Esophagus squamous epithelium (tissue), 5 donors: Measurements from ENCODE around the gene RUNX1. TPM values are rescaled to one million over a fixed set of nuclear protein-coding genes. Genes with fewer than 3 reads are reported as not detected.

Experiments used
- DNase-seq: peaks from one replicate; lab custom pipeline; 2025; lab: John Stamatoyannopoulos, UW
- H3K27ac ChIP-seq, 4 donors: fragments of 200-600 bp; sonication (generic); one replicate each; pipeline ENCODE4 v1.5.1; 2016 to 2019; ENCODE audit warnings: mild to moderate bottlenecking in 1 of 4
- H3K27me3 ChIP-seq, 4 donors: fragments of 200-600 bp; sonication (generic); 1 replicate in 3 of 4; 2 replicates in 1 of 4; pipeline versions ENCODE4 v1.5.1 to v1.6.0; 2017 to 2021; ENCODE audit warnings: antibody characterized with exemption in 1 of 4
- H3K36me3 ChIP-seq, 3 donors: fragments of 200-600 bp; sonication (generic); one replicate each; pipeline ENCODE4 v1.5.1; 2016 to 2019
- H3K4me1 ChIP-seq, 3 donors: fragments of 200-600 bp; sonication (generic); one replicate each; pipeline ENCODE4 v1.5.1; 2017 to 2019
- H3K4me3 ChIP-seq, 4 donors: fragments of 200-600 bp; sonication (generic); 1 replicate in 3 of 4; 2 replicates in 1 of 4; pipeline ENCODE4 v1.5.1; 2016 to 2019; ENCODE audit warnings: mild to moderate bottlenecking in 2 of 4, moderate library complexity in 1 of 4
- H3K9me3 ChIP-seq, 3 donors: fragments of 200-600 bp; sonication (generic); one replicate each; pipeline ENCODE4 v1.5.1; 2016 to 2019
- POLR2A ChIP-seq, 4 donors: fragments of 450-650 bp; IDR thresholded peaks; one replicate each; pipeline ENCODE4 v1.6.1; 2017; ENCODE audit warnings: antibody characterized with exemption in 4 of 4, mild to moderate bottlenecking in 4 of 4, moderate library complexity in 3 of 4
- WGBS, 2 donors: methylation state at CpG; one replicate each; pipeline ENCODE4 v1.1.5; 2018; 5-methylcytosine and 5-hydroxymethylcytosine counted together
- intact Hi-C: fragments of 100-400 bp; cut with DNase I; formaldehyde crosslinking; loops from one replicate; pipeline ENCODE4 v1.15.0; 2022
- total RNA-seq, 4 donors: library from RNA; depleted of rRNA; stranded (reverse); fragments of >200 nt; gene quantifications; one replicate each; pipeline ENCODE4 v1.1.0, GENCODE V29; 2016
- TF ChIP-seq, protein P1 (sequence below), 6 experiments: fragments of 450-650 bp in 4 of 6; fragments of 200-600 bp in 2 of 6; sonication (generic) in 2 of 6; IDR thresholded peaks; one replicate each; pipeline ENCODE4 v1.5.1; 2016 to 2019; ENCODE audit warnings: antibody characterized with exemption in 6 of 6, mild to moderate bottlenecking in 4 of 6, moderate library complexity in 4 of 6
- donor health status: DM: yes; HTN: yes; CAD: no.

Gene RUNX1
- total RNA-seq, 4 donors from 2014 or later = 8.2 to 25.4 (median 18.3) TPM

DNA sequence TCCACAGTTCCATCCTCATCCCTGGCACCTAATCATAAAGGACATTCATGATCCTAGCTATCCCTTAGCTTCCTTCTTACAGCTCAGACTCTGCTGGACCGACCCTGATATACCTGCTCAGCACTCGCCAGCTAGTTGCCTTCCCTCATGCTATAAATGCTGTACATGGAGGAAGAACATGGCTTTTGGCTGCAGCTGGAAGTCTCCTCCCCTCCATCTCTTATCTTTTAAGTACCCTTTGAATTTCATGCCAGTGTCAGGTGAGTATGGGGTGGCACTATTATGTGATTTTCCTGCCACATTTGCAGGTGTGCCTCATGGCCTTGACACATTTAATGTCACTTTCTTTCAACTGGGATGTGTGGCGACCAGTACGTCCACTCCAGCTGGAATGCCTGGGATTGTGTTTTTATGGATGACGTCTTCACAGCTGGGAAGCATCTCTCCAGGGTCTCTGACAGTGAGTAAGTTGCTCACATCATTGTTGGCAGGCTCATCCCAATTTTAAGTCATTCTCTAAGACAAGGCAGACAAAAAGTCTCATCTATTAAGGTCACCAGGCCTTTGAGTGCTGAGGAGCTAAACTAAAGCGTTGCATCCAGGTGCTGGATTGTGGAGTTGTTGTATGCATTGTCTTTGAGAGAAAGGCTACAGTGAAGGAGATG, 43.4 kb downstream of the RUNX1 start:
- no peak for TF ChIP-seq POLR2A (IDR thresholded peaks at IDR 0.05)
- TF ChIP-seq, protein P1, sequence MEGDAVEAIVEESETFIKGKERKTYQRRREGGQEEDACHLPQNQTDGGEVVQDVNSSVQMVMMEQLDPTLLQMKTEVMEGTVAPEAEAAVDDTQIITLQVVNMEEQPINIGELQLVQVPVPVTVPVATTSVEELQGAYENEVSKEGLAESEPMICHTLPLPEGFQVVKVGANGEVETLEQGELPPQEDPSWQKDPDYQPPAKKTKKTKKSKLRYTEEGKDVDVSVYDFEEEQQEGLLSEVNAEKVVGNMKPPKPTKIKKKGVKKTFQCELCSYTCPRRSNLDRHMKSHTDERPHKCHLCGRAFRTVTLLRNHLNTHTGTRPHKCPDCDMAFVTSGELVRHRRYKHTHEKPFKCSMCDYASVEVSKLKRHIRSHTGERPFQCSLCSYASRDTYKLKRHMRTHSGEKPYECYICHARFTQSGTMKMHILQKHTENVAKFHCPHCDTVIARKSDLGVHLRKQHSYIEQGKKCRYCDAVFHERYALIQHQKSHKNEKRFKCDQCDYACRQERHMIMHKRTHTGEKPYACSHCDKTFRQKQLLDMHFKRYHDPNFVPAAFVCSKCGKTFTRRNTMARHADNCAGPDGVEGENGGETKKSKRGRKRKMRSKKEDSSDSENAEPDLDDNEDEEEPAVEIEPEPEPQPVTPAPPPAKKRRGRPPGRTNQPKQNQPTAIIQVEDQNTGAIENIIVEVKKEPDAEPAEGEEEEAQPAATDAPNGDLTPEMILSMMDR (IDR thresholded peaks at IDR 0.05) = no peak
- WGBS, 2 donors = 77 to 85% methylated on average over 5 to 6 of the region's 6 CpGs
- H3K27ac ChIP-seq = no peak overlapping the region
- DNase-seq = no peak
- H3K36me3 ChIP-seq = no peaks in the 10 kb centered on the region
- intact Hi-C loops = no loop called here
- H3K27me3 ChIP-seq = no peaks in the 10 kb centered on the region
- H3K4me1 ChIP-seq = no peaks in the 10 kb centered on the region
- no peaks in the 10 kb centered on the region for H3K9me3 ChIP-seq
- no peak overlapping the region for H3K4me3 ChIP-seq

DNA sequence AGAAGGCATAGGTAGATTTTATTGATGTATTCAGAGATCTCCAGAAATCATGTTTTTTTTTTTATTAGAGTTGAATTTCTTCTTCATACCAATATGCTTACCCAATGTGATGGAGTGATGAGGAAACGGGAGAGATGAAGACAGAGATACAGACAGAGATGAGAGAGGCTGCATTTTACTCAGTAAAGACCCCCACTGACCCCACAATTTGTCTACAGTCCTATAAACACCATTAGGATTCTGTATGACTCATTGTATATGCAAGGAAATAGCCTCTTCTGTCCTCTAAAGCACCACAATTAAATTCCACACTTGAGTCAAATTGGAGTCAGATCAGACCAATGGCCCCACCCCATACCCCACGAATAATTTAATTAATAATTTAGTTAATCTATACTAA, 44.0 kb downstream of the RUNX1 start:
- DNase-seq = no peak
- no peak for TF ChIP-seq POLR2A (IDR thresholded peaks at IDR 0.05)
- TF ChIP-seq, protein P1 (IDR thresholded peaks at IDR 0.05) = no peak
- Histone ChIP-seq H3K36me3 (no peaks in the 10 kb centered on the region), H3K4me1 (no peaks in the 10 kb centered on the region), H3K27me3 (no peaks in the 10 kb centered on the region), H3K27ac (no peak overlapping the region), H3K4me3 (no peak overlapping the region), H3K9me3 (no peaks in the 10 kb centered on the region)
- intact Hi-C loops = no loop called here
- 44 to 54% methylated on average over 2 of the region's 2 CpGs for WGBS, 2 donors

DNA sequence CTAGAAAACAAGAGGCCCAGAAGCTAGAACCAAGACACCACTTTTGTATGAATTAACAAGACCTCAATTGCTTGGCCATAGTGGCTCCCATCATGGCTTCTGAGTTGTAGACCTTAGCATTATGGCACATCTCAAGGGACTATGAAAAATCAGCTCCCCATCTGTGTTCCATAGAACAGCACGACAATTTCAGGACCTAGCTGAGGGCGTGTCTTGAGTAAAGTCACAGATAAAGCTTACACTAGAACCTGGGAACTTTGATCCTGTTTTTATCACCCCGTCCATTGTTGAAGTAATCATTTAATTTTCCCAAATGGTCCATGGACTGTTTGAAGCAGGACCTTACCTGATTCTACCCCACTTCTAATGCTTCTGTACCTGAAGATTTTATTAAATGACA, 44.8 kb downstream of the RUNX1 start:
- TF ChIP-seq, protein P1 (IDR thresholded peaks at IDR 0.05) = no peak
- no peak for TF ChIP-seq POLR2A (IDR thresholded peaks at IDR 0.05)
- intact Hi-C loops = no loop called here
- H3K36me3 ChIP-seq = no peaks in the 10 kb centered on the region
- H3K27me3 ChIP-seq = no peaks in the 10 kb centered on the region
- WGBS, 2 donors = 86 to 97% methylated on average over 3 of the region's 3 CpGs
- no peaks in the 10 kb centered on the region for H3K4me1 ChIP-seq
- no peak overlapping the region for H3K27ac ChIP-seq
- H3K4me3 ChIP-seq = no peak overlapping the region
- H3K9me3 ChIP-seq = no peaks in the 10 kb centered on the region
- DNase-seq = no peak

DNA sequence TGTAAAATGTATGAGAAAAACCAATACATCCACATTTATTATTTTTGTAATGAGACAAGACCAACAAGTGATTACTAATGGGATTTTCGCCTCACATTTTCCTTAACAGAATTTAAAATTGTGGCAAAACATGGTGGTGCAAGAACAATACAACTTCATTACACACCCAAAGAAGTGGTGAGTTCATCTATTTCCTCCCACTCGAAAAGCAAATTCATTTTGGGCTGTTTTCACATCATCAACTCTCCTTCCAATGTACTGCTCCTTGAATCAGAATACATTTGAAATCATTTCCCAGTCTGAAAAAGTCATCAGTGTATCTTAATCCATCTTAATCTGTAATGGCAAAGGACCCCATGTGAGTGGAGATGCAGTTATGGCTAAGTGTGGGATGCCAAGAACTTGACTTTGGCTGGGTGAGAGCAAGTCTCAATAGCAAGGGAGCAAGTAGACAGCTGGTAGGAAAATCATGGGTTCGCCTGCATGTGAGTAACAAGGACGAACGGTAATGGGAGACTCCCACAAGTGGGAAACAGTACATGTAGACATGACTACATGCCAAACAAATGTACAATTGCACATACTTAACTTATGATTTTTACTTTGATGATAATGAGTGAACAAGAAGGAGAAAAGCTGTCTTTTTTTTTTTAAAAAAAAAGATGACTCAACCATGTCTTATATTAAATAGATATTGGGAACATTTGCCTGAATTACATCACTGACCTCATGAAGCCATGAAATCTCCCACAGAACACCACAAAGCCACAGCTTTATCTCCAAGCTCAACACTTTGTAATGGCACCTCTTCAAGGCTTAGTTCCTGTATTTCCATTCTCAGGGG, 46.0 kb downstream of the RUNX1 start:
- TF ChIP-seq, protein P1 (IDR thresholded peaks at IDR 0.05) = no peak
- TF ChIP-seq POLR2A (IDR thresholded peaks at IDR 0.05) = no peak
- intact Hi-C loops = no loop called here
- Histone ChIP-seq H3K36me3 (no peaks in the 10 kb centered on the region), H3K4me3 (no peak overlapping the region), H3K4me1 (peaks cover 0 to 4% (median 0%) of the 10 kb centered on the region in 3 donors), H3K27ac (no peak overlapping the region), H3K27me3 (no peaks in the 10 kb centered on the region), H3K9me3 (no peaks in the 10 kb centered on the region)
- DNase-seq = no peak
- WGBS, 2 donors = 77 to 90% methylated on average over 5 of the region's 5 CpGs

DNA sequence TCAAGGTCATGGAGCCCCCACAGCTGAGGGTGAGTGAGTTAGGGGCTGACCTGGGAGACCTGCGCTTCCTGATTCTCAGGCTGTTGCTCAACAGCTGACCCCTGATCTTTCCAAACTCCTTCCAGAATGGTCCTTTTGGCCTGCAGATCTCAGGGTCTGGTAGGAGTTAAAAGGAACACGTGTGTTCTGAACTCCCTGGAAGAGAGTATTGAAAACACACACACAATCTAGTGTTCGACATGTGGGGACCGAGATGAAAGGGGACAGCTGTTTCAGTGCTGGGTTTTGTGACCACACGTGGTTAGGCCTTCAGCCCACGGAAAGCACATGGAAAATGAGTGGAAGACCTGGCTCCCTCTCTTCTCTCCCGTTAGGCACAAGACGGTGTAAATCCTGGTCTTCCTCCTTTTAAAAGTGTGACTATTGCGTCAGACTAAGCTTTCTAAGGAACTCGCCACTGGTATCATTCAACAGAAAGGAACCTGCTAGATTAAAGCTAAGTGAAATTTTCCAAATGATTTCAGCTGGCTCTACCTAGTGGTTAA, 49.6 kb downstream of the RUNX1 start:
- intact Hi-C loops = no loop called here
- no peak for TF ChIP-seq POLR2A (IDR thresholded peaks at IDR 0.05)
- TF ChIP-seq, protein P1 (IDR thresholded peaks at IDR 0.05) = no peak
- no peak for DNase-seq
- WGBS, 2 donors = 77 to 86% methylated on average over 10 of the region's 10 CpGs
- Histone ChIP-seq H3K27me3 (no peaks in the 10 kb centered on the region), H3K4me3 (no peak overlapping the region), H3K36me3 (no peaks in the 10 kb centered on the region), H3K4me1 (peaks cover 0 to 5% (median 4%) of the 10 kb centered on the region in 3 donors), H3K27ac (peak overlapping the region in 2 of 4 donors; percentile 34 to 49), H3K9me3 (no peaks in the 10 kb centered on the region)
